SU-DHL-6 (cell line): ENCODE results near the gene RGS19.

Experiments used
- CTCF ChIP-seq: fragments of 200-600 bp; sonication (generic); IDR thresholded peaks from one replicate; pipeline ENCODE4 v1.5.1; 2017; ENCODE audit warnings: antibody characterized with exemption, mild to moderate bottlenecking, low read length, moderate library complexity; ENCODE audit not compliant: insufficient read depth, poor library complexity, severe bottlenecking
- EZH2phosphoT487 ChIP-seq: fragments of 200-600 bp; sonication (generic), shearing (Covaris generic); conservative IDR thresholded peaks from 2 replicates; pipeline ENCODE4 v1.6.1; 2018; ENCODE audit warnings: mild to moderate bottlenecking, antibody characterized with exemption, low read length, moderate library complexity, mixed read lengths

- TF ChIP-seq CTCF (no peak), EZH2phosphoT487 (no peak)
Measured at GRCh38 chr20:64084685-64085152, 5.4 kb upstream of the RGS19 start.
